IPS-20b (cell line): Measurements from ENCODE around the gene PFDN1.
"Not testable (repeated sequence)": the region's sequence is repeated elsewhere in the genome, so short reads cannot be mapped to it uniquely, and the experiment has no call there.

Source experiments
- H3K27ac ChIP-seq: one replicate; pipeline ENCODE4 v1.5.1; 2013; ENCODE audit warnings: low read length
- H3K27me3 ChIP-seq: 2 replicates; pipeline ENCODE4 v1.6.1; 2013; ENCODE audit warnings: mild to moderate bottlenecking, low read length, inconsistent platforms; ENCODE audit not compliant: insufficient read depth
- H3K36me3 ChIP-seq: 2 replicates; pipeline ENCODE4 v1.6.1; 2013; ENCODE audit warnings: low read depth, mild to moderate bottlenecking, inconsistent platforms, low read length, moderate library complexity; ENCODE audit not compliant: insufficient read depth
- H3K4me1 ChIP-seq: 2 replicates; pipeline ENCODE4 v1.6.1; 2013; ENCODE audit warnings: mild to moderate bottlenecking, control low read depth, inconsistent platforms, low read length, moderate library complexity; ENCODE audit not compliant: insufficient read depth
- H3K4me3 ChIP-seq: 2 replicates; pipeline ENCODE4 v1.5.1; 2013; ENCODE audit warnings: mild to moderate bottlenecking, low read length, inconsistent platforms
- H3K9ac ChIP-seq: 2 replicates; pipeline ENCODE4 v1.6.1; 2013; ENCODE audit warnings: low read depth, mild to moderate bottlenecking, inconsistent platforms, low read length, moderate library complexity
- H3K9me3 ChIP-seq: 2 replicates; pipeline ENCODE4 v1.6.1; 2013; ENCODE audit warnings: mild to moderate bottlenecking, low read depth, low read length, inconsistent platforms; ENCODE audit not compliant: insufficient read depth

PFDN1 gene

DNA sequence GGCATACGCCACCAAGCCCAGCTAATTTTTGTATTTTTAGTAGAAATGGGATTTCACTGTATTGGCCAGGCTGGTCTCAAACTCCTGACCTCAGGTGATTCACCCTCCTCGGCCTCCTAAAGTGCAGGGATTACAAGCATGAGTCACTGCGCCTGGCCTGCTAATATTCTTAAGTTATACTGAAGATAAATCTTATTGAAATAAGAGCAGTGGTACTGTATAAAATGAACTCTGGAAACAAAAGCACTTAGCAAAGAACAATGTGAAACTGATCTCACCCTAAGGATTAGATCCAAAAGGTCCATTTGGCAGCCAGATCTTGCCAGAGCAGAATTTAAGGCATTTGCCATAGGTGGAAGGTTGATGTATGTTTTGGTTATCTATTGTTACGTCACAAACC is 100.8 kb downstream of the PFDN1 start:
- Histone ChIP-seq H3K9me3 (no peaks in the 10 kb centered on the region), H3K27ac (no peak overlapping the region), H3K4me3 (no peak overlapping the region), H3K4me1 (peaks cover 4% of the 10 kb centered on the region; the same call in 1 of the 2 replicates), H3K36me3 (no peaks in the 10 kb centered on the region), H3K9ac (no peak overlapping the region), H3K27me3 (no peaks in the 10 kb centered on the region)

- not testable (repeated sequence) for H3K4me1 ChIP-seq, H3K27me3 ChIP-seq, H3K9me3 ChIP-seq, H3K9ac ChIP-seq, H3K27ac ChIP-seq, H3K36me3 ChIP-seq, H3K4me3 ChIP-seq
Measured at GRCh38 chr5:140198915-140199314, 104.0 kb downstream of the PFDN1 start.

DNA sequence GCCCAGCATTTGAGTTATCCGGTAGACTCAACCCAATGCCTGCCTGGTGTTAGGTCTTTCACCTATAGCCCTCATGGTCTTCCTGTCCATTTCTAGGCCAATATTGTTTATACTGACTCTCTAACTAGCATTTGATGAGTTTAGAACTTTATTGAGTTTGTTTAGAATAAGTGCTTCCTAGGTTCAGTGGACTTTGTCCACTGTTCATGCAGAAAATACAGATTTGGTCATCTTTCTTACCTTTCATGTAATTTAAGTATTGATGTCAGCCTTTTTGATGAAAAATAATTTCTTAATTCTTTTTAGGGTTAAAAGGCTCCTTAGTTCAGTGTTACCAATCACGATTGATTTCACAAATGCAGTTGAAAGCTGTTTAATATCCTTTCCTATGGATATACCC is 105.9 kb downstream of the PFDN1 start:
- peaks cover 4% of the 10 kb centered on the region; the same call in 1 of the 2 replicates for H3K36me3 ChIP-seq
- H3K4me1 ChIP-seq, result peaks cover 5% of the 10 kb centered on the region; the same call in 1 of the 2 replicates
- H3K4me3 ChIP-seq, result no peak overlapping the region
- no peak overlapping the region for H3K27ac ChIP-seq
- H3K9me3 ChIP-seq, result no peaks in the 10 kb centered on the region
- no peak overlapping the region for H3K9ac ChIP-seq
- H3K27me3 ChIP-seq, result no peaks in the 10 kb centered on the region

- H3K36me3 ChIP-seq, result peaks cover 4% of the 10 kb centered on the region; the same call in 1 of the 2 replicates
- no peak overlapping the region for H3K4me3 ChIP-seq
- no peak overlapping the region for H3K9ac ChIP-seq
- H3K27me3 ChIP-seq, result no peaks in the 10 kb centered on the region
- no peak overlapping the region for H3K27ac ChIP-seq
- no peaks in the 10 kb centered on the region for H3K9me3 ChIP-seq
- peaks cover 11% of the 10 kb centered on the region for H3K4me1 ChIP-seq
Measured at GRCh38 chr5:140196115-140196814, 106.6 kb downstream of the PFDN1 start.
